Astrocyte (in vitro differentiated cells and primary cell): Measurements from ENCODE around the gene BRMS1L. TPM values are rescaled to one million over a fixed set of nuclear protein-coding genes. Genes with fewer than 3 reads are reported as not detected.
"Not testable (repeated sequence)": the region's sequence is repeated elsewhere in the genome, so short reads cannot be mapped to it uniquely, and the experiment has no call there.

Experiments used
- DNase-seq: peaks from one replicate; pipeline ENCODE4 v3.0.0-alpha.2; 2010; ENCODE audit warnings: low read depth
- FAIRE-seq: peaks from 2 replicates; lab custom pipeline; 2011; peaks lifted over from hg19 to GRCh38; lab: Jason Lieb, UNC
- H2AFZ ChIP-seq: 2 replicates; pipeline ENCODE4 v1.6.0; 2012; ENCODE audit warnings: low read depth, low read length, inconsistent platforms
- H3K27ac ChIP-seq: 2 replicates; pipeline ENCODE4 v1.5.1; 2011; ENCODE audit warnings: low read depth, low read length, inconsistent platforms
- H3K27me3 ChIP-seq: 2 replicates; pipeline ENCODE4 v1.6.0; 2011; ENCODE audit warnings: low read length, inconsistent platforms; ENCODE audit not compliant: insufficient read depth
- H3K36me3 ChIP-seq: 2 replicates; pipeline ENCODE4 v1.5.1; 2011; ENCODE audit warnings: low read length, inconsistent platforms; ENCODE audit not compliant: insufficient read depth
- H3K4me1 ChIP-seq: 2 replicates; pipeline ENCODE4 v1.5.1; 2011; ENCODE audit warnings: low read length, inconsistent platforms; ENCODE audit not compliant: insufficient read depth
- H3K4me2 ChIP-seq: 2 replicates; pipeline ENCODE4 v1.6.0; 2012; ENCODE audit warnings: low read length, inconsistent platforms
- H3K4me3 ChIP-seq: 2 replicates; pipeline ENCODE4 v1.5.1; 2011; ENCODE audit warnings: low read depth, mild to moderate bottlenecking, low read length, inconsistent platforms; ENCODE audit not compliant: insufficient read depth
- H3K79me2 ChIP-seq: 2 replicates; pipeline ENCODE4 v1.6.0; 2012; ENCODE audit warnings: mild to moderate bottlenecking, low read length, inconsistent platforms; ENCODE audit not compliant: insufficient read depth
- H3K9ac ChIP-seq: 2 replicates; pipeline ENCODE4 v1.6.0; 2012; ENCODE audit warnings: mild to moderate bottlenecking, low read length, inconsistent platforms
- H3K9me3 ChIP-seq: 2 replicates; pipeline ENCODE4 v1.5.1; 2012; ENCODE audit warnings: low read depth, mild to moderate bottlenecking, low read length, inconsistent platforms; ENCODE audit not compliant: insufficient read depth
- H4K20me1 ChIP-seq: 2 replicates; pipeline ENCODE4 v1.6.0; 2012; ENCODE audit warnings: low read length, inconsistent platforms; ENCODE audit not compliant: insufficient read depth
- H3K27ac Mint-ChIP-seq: one replicate; pipeline ENCODE4 v1.8.0; 2021; ENCODE audit warnings: mild to moderate bottlenecking, mixed read lengths; ENCODE audit not compliant: unreplicated experiment
- H3K27me3 Mint-ChIP-seq: one replicate; pipeline ENCODE4 v1.8.0; 2021; ENCODE audit warnings: low read depth, mixed read lengths; ENCODE audit not compliant: unreplicated experiment
- H3K36me3 Mint-ChIP-seq: one replicate; pipeline ENCODE4 v1.8.0; 2021; ENCODE audit warnings: low read depth, mixed read lengths; ENCODE audit not compliant: unreplicated experiment
- H3K4me1 Mint-ChIP-seq: one replicate; pipeline ENCODE4 v1.8.0; 2021; ENCODE audit warnings: low read depth, mixed read lengths; ENCODE audit not compliant: unreplicated experiment
- H3K4me3 Mint-ChIP-seq: one replicate; pipeline ENCODE4 v1.8.0; 2021; ENCODE audit warnings: mild to moderate bottlenecking, moderate library complexity, mixed read lengths; ENCODE audit not compliant: unreplicated experiment
- H3K9me3 Mint-ChIP-seq: one replicate; pipeline ENCODE4 v1.8.0; 2021; ENCODE audit warnings: mild to moderate bottlenecking, mixed read lengths; ENCODE audit not compliant: unreplicated experiment
- CTCF ChIP-seq: IDR thresholded peaks from 2 replicates; pipeline ENCODE4 v1.5.1; 2011; ENCODE audit warnings: low read depth, mild to moderate bottlenecking, inconsistent platforms, low read length, moderate library complexity; ENCODE audit not compliant: insufficient read depth
- EZH2 ChIP-seq: IDR thresholded peaks from 2 replicates; pipeline ENCODE4 v1.6.1; 2012; ENCODE audit warnings: mild to moderate bottlenecking, low read length, inconsistent platforms; ENCODE audit not compliant: insufficient read depth
- total RNA-seq: library from RNA; stranded (reverse); gene quantifications from 2 replicates; pipeline ENCODE4 v1.2.1, GENCODE V29; 2021

The BRMS1L gene
- total RNA-seq, 1 donor from 2014 or later, result 12.0 TPM

GRCh38 chr14:35822501-35822900, 3.6 kb upstream of the BRMS1L start:
- no peak overlapping the region for H3K27ac ChIP-seq
- no peak overlapping the region for H3K4me3 Mint-ChIP-seq
- no peak for FAIRE-seq

GRCh38 chr14:35824446-35825165, 1.5 kb upstream of the BRMS1L start:
- not testable (repeated sequence) for H3K4me1 ChIP-seq, H3K4me1 Mint-ChIP-seq, H3K4me2 ChIP-seq, H3K9ac ChIP-seq, H3K27me3 Mint-ChIP-seq, H3K36me3 Mint-ChIP-seq, H2AFZ ChIP-seq, H3K9me3 Mint-ChIP-seq, H3K4me3 ChIP-seq, H3K27ac Mint-ChIP-seq, H4K20me1 ChIP-seq, H3K9me3 ChIP-seq, H3K4me3 Mint-ChIP-seq, DNase-seq, FAIRE-seq, H3K36me3 ChIP-seq, H3K27me3 ChIP-seq, H3K27ac ChIP-seq
- peaks cover 17% of the 10 kb centered on the region for H3K79me2 ChIP-seq

More at GRCh38 chr14:35822501-35822900, 3.6 kb upstream of the BRMS1L start:
- no peak overlapping the region for H3K4me3 ChIP-seq
- Mint-ChIP-seq H3K27me3 (no peaks in the 10 kb centered on the region), H3K27ac (no peak overlapping the region), H3K9me3 (no peaks in the 10 kb centered on the region), H3K4me1 (no peaks in the 10 kb centered on the region), H3K36me3 (no peaks in the 10 kb centered on the region)
- TF ChIP-seq CTCF (no peak), EZH2 (no peak)
- H3K4me1 ChIP-seq, result peaks cover 6% of the 10 kb centered on the region
- peaks cover 4% of the 10 kb centered on the region for H3K27me3 ChIP-seq
- no peak overlapping the region for H3K4me2 ChIP-seq
- H2AFZ ChIP-seq, result no peak overlapping the region
- no peak for DNase-seq
- peaks cover 7% of the 10 kb centered on the region for H3K79me2 ChIP-seq
- peaks cover 5% of the 10 kb centered on the region for H4K20me1 ChIP-seq
- no peak overlapping the region for H3K9ac ChIP-seq
- no peaks in the 10 kb centered on the region for H3K9me3 ChIP-seq
- H3K36me3 ChIP-seq, result no peaks in the 10 kb centered on the region

GRCh38 chr14:35825968-35826217, 245 bp upstream of the BRMS1L start:
- peaks cover 7% of the 10 kb centered on the region for H3K4me1 ChIP-seq
- FAIRE-seq (no peak), DNase-seq (no peak)

More at GRCh38 chr14:35825968-35826217, 245 bp upstream of the BRMS1L start:
- peak overlapping the region; percentile 63 for H3K9ac ChIP-seq
- peak overlapping the region; percentile 49 for H3K27ac Mint-ChIP-seq
- H3K9me3 Mint-ChIP-seq, result no peaks in the 10 kb centered on the region
- no peaks in the 10 kb centered on the region for H3K27me3 Mint-ChIP-seq
- H4K20me1 ChIP-seq, result peaks cover 9% of the 10 kb centered on the region
- no peaks in the 10 kb centered on the region for H3K9me3 ChIP-seq
- peak overlapping the region; percentile 89 for H3K4me3 ChIP-seq
- peak overlapping the region; percentile 94 for H3K4me2 ChIP-seq
- peaks cover 3% of the 10 kb centered on the region for H3K27me3 ChIP-seq
- peak overlapping the region; percentile 69 for H2AFZ ChIP-seq
- no peak overlapping the region for H3K27ac ChIP-seq
- H3K4me1 Mint-ChIP-seq, result peaks cover 7% of the 10 kb centered on the region
- H3K79me2 ChIP-seq, result peaks cover 20% of the 10 kb centered on the region
- H3K36me3 ChIP-seq, result no peaks in the 10 kb centered on the region
- H3K36me3 Mint-ChIP-seq, result no peaks in the 10 kb centered on the region
- TF ChIP-seq EZH2 (no peak), CTCF (no peak)
- H3K4me3 Mint-ChIP-seq, result peak overlapping the region; percentile 94
